ENCODE data around the gene TMEM59.

GRCh38 chr1:54027848-54028247, 25.2 kb downstream of the TMEM59 start:
- TF ChIP-seq CTCF (IDR thresholded peaks at IDR 0.05) (no peak), POLR2A (IDR thresholded peaks at IDR 0.05) (no peak)
